SK-N-SH (cell line): ENCODE measurements around the gene KCNQ5. TPM values are rescaled to one million over a fixed set of nuclear protein-coding genes. Genes with fewer than 3 reads are reported as not detected.

Experiments
- CTCF ChIA-PET: fragments of 300-600, 350-600 bp; formaldehyde crosslinking; extraction: SDS; loops from one replicate; lab custom pipeline; 2021; lab: Yijun Ruan, JAX
- POLR2A ChIA-PET: fragments of 350-600 bp; sonication (Branson Sonifier 250); formaldehyde crosslinking; extraction: SDS; loops from one replicate; lab custom pipeline; 2020; ENCODE audit warnings: antibody characterized with exemption, inconsistent platforms; lab: Yijun Ruan, JAX
- DNase-seq: peaks from one replicate; pipeline ENCODE4 v3.0.0; 2012
- H2AFZ ChIP-seq: fragments of 200-600 bp; sonication (generic); 2 replicates; pipeline ENCODE4 v1.8.1; 2016; ENCODE audit warnings: antibody characterized with exemption, mild to moderate bottlenecking, low read depth
- H3F3A ChIP-seq: fragments of 200-600 bp; sonication (generic); replicated peaks from 2 replicates; pipeline ENCODE3; 2016; ENCODE audit warnings: antibody characterized with exemption, mild to moderate bottlenecking; ENCODE audit not compliant: insufficient read depth
- H3K27ac ChIP-seq, 2 experiments: fragments of 200-500 bp in 1 of 2; fragments of 200-600 bp in 1 of 2; sonication (Bioruptor generic) in 1 of 2; sonication (generic), shearing (Covaris generic) in 1 of 2; 2 replicates each; pipeline versions ENCODE4 v1.5.1 to v1.6.1; 2014 to 2016; ENCODE audit warnings: low read depth in 2 of 2, inconsistent platforms in 1 of 2, low read length in 1 of 2, mild to moderate bottlenecking in 1 of 2, mixed read lengths in 1 of 2
- H3K27me3 ChIP-seq: fragments of 200-600 bp; sonication (generic), shearing (Covaris generic); 2 replicates; pipeline ENCODE4 v1.6.1; 2016; ENCODE audit warnings: mixed run types; ENCODE audit not compliant: insufficient read depth
- H3K36me3 ChIP-seq, 2 experiments: fragments of 200-500 bp in 1 of 2; fragments of 200-600 bp in 1 of 2; sonication (Bioruptor generic) in 1 of 2; sonication (generic) in 1 of 2; replicated peaks in 1 of 2; 2 replicates each; pipeline versions ENCODE3 to v1.5.1; 2014 to 2016; ENCODE audit warnings: low read length in 1 of 2, mild to moderate bottlenecking in 1 of 2; ENCODE audit not compliant: insufficient read depth in 2 of 2, control insufficient read depth in 1 of 2
- H3K4me1 ChIP-seq, 2 experiments: fragments of 200-500 bp in 1 of 2; fragments of 200-600 bp in 1 of 2; sonication (Bioruptor generic) in 1 of 2; sonication (generic), shearing (Covaris generic) in 1 of 2; 2 replicates each; pipeline versions ENCODE4 v1.5.1 to v1.6.1; 2014 to 2016; ENCODE audit warnings: low read depth in 1 of 2, low read length in 1 of 2, mixed run types in 1 of 2; ENCODE audit not compliant: insufficient read depth in 2 of 2, control insufficient read depth in 1 of 2
- H3K4me2 ChIP-seq: fragments of 200-600 bp; sonication (generic), shearing (Covaris generic); 2 replicates; pipeline ENCODE4 v1.6.1; 2017; ENCODE audit warnings: mixed run types
- H3K4me3 ChIP-seq, 2 experiments: fragments of 200-500 bp in 1 of 2; fragments of 200-600 bp in 1 of 2; sonication (Bioruptor generic) in 1 of 2; sonication (generic), shearing (Covaris generic) in 1 of 2; 2 replicates each; pipeline versions ENCODE4 v1.5.1 to v1.8.1; 2014 to 2016; ENCODE audit warnings: low read depth in 2 of 2, inconsistent platforms in 1 of 2, low read length in 1 of 2, mild to moderate bottlenecking in 1 of 2, mixed read lengths in 1 of 2, moderate library complexity in 1 of 2
- H3K79me2 ChIP-seq: fragments of 200-600 bp; sonication (generic); 2 replicates; pipeline ENCODE4 v1.8.1; 2017; ENCODE audit warnings: mild to moderate bottlenecking; ENCODE audit not compliant: insufficient read depth
- H3K9ac ChIP-seq: fragments of 200-600 bp; sonication (generic); 2 replicates; pipeline ENCODE4 v1.6.1; 2017; ENCODE audit warnings: mixed run types
- H3K9me2 ChIP-seq: fragments of 200-600 bp; sonication (generic); 2 replicates; pipeline ENCODE4 v1.6.1; 2017; ENCODE audit warnings: mixed run types
- H3K9me3 ChIP-seq: fragments of 200-600 bp; sonication (generic); 2 replicates; pipeline ENCODE4 v1.6.1; 2017; ENCODE audit warnings: mixed run types, mild to moderate bottlenecking, moderate library complexity
- H4K20me1 ChIP-seq: fragments of 200-600 bp; sonication (generic); 2 replicates; pipeline ENCODE4 v1.6.1; 2017; ENCODE audit warnings: mild to moderate bottlenecking, mixed run types; ENCODE audit not compliant: insufficient read depth
- CHD2 ChIP-seq: fragments of 150-350 bp; IDR thresholded peaks from 2 replicates; pipeline ENCODE4 v1.6.1; 2018; ENCODE audit warnings: low read length; ENCODE audit not compliant: partially characterized antibody
- ELF1 ChIP-seq: IDR thresholded peaks from 2 replicates; pipeline ENCODE4 v1.4.0; 2012
- EP300 ChIP-seq, 2 experiments: IDR thresholded peaks; 2 replicates each; pipeline versions ENCODE4 v1.4.0 to v1.6.1; 2012; ENCODE audit warnings: borderline replicate concordance in 1 of 2, low read depth in 1 of 2, low read length in 1 of 2
- FOSL2 ChIP-seq: IDR thresholded peaks from 2 replicates; pipeline ENCODE4 v1.4.0; 2012; ENCODE audit warnings: low read depth, mild to moderate bottlenecking, moderate library complexity, borderline replicate concordance
- JUND ChIP-seq: IDR thresholded peaks from 2 replicates; pipeline ENCODE4 v1.4.0; 2012
- RFX5 ChIP-seq: IDR thresholded peaks from 2 replicates; pipeline ENCODE4 v1.6.1; 2012; ENCODE audit warnings: mild to moderate bottlenecking, improper control_type of control experiment, low read length
- SMC3 ChIP-seq: IDR thresholded peaks from 2 replicates; pipeline ENCODE4 v1.6.1; 2012; ENCODE audit warnings: low read depth, low read length, improper control_type of control experiment
- TAF1 ChIP-seq: IDR thresholded peaks from 2 replicates; pipeline ENCODE4 v1.6.1; 2012; ENCODE audit warnings: low read depth, mild to moderate bottlenecking, low read length, moderate library complexity, borderline replicate concordance
- TCF12 ChIP-seq: IDR thresholded peaks from 2 replicates; pipeline ENCODE4 v1.4.0; 2012
- TEAD4 ChIP-seq: IDR thresholded peaks from 2 replicates; pipeline ENCODE4 v1.4.0; 2012; ENCODE audit warnings: mild to moderate bottlenecking, borderline replicate concordance; ENCODE audit not compliant: insufficient read depth
- YY1 ChIP-seq: IDR thresholded peaks from 2 replicates; pipeline ENCODE4 v1.4.0; 2012; ENCODE audit warnings: low read depth, mild to moderate bottlenecking
- WGBS: methylation state at CpG from one replicate; pipeline ENCODE4 v1.1.6; 2017; ENCODE audit warnings: low lambda C conversion rate; 5-methylcytosine and 5-hydroxymethylcytosine counted together
- polyA plus RNA-seq, 3 experiments: library from polyadenylated mRNA; depleted of rRNA; stranded (reverse); fragments of >200 nt; gene quantifications; 2 replicates each; pipeline ENCODE4 v1.2.3, GENCODE V29; 2012
- TF ChIP-seq, protein P1 (sequence below): fragments of 150-350 bp; IDR thresholded peaks from 2 replicates; pipeline ENCODE4 v1.6.1; 2017; ENCODE audit warnings: antibody characterized with exemption, low read length, low read depth, borderline replicate concordance
- TF ChIP-seq, protein P2 (sequence below): fragments of 150-350 bp; IDR thresholded peaks from 2 replicates; pipeline ENCODE4 v1.6.1; 2016; ENCODE audit warnings: mild to moderate bottlenecking, low read depth, low read length
- TF ChIP-seq, protein P3 (sequence below): fragments of 200-600 bp; sonication (generic); IDR thresholded peaks from 2 replicates; pipeline ENCODE4 v1.6.1; 2017; ENCODE audit warnings: antibody characterized with exemption, mild to moderate bottlenecking, moderate library complexity
- TF ChIP-seq, protein P4 (sequence below): IDR thresholded peaks from 2 replicates; pipeline ENCODE4; 2012

The KCNQ5 gene
- polyA plus RNA-seq, 1 of the 3 experiments (the other 2 are of a cell fraction) = 3.2 TPM

DNA sequence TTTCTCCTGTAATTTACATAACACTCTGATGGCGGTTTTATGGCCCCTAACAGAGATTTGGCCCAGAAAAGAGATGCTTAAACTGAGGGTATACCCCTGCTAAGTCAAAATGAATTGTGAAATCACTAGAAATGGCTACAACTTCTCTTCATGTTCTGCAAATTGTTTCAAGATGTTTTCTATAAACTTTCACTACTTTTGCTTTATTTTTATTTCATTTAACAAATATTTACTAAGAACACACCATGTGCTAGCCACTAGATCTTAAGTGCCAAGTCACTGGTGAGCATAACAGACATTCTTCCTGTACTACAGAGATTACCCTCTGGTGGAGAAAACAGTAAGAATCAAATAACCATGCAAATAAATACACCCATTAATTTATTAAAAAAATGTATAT, 87.6 kb downstream of the KCNQ5 start (continued):
- TF ChIP-seq EP300 (IDR thresholded peaks at IDR 0.05; ENCODE audit: borderline replicate concordance in 1 of 2, low read depth in 1 of 2, low read length in 1 of 2) = no peak
- TF ChIP-seq RFX5 = no peak
- TF ChIP-seq TAF1 = no peak

DNA sequence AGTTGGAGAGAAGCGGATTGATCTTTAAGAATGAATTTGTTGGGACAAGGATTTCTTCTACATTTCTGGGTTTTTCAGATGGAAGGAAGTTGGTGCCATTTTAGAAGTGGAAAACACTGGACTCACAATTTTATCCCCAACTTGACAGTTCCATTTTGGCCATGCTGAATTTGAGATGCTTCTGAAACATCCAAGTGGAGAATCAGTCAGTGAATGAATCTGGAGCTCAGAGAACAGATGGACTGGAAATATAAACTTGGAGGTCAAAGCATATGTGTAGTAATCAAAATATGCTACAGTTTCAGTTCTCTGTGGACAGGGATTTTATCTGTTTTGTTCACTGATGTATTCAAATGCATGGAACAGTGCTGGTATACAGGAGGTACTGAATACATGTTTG, 89.9 kb downstream of the KCNQ5 start:
- Histone ChIP-seq H3K79me2 (peaks cover 54% of the 10 kb centered on the region), H3K36me3 (peaks cover 0 to 23% of the 10 kb centered on the region in 2 experiments), H2AFZ (no peak overlapping the region), H3K27ac (no peak overlapping the region), H3K9me2 (no peaks in the 10 kb centered on the region), H3K27me3 (no peaks in the 10 kb centered on the region), H3F3A (no peaks in the 10 kb centered on the region), H4K20me1 (no peaks in the 10 kb centered on the region), H3K4me2 (no peak overlapping the region), H3K9ac (no peak overlapping the region), H3K4me3 (no peak overlapping the region), H3K4me1 (0 out of 4 replicates have a peak, but pooled peaks cover 0 to 5% of the 10 kb centered on the region in 2 experiments), H3K9me3 (0 out of 2 replicates have a peak, but pooled peaks cover 8% of the 10 kb centered on the region)
- 100% methylated on average over 1 of the region's 1 CpG for WGBS
- ChIA-PET CTCF (interaction anchor here (1.2 kb wide), 1 partner anchor 10 kb away, joined by 3 read pairs; no protein-coding TSS in a partner anchor), POLR2A (no interaction called here)
- TF ChIP-seq, protein P1, sequence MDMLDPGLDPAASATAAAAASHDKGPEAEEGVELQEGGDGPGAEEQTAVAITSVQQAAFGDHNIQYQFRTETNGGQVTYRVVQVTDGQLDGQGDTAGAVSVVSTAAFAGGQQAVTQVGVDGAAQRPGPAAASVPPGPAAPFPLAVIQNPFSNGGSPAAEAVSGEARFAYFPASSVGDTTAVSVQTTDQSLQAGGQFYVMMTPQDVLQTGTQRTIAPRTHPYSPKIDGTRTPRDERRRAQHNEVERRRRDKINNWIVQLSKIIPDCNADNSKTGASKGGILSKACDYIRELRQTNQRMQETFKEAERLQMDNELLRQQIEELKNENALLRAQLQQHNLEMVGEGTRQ = no peak
- TF ChIP-seq YY1 (no peak), JUND (no peak), ELF1 (no peak), FOSL2 (no peak), EP300 (IDR thresholded peaks at IDR 0.05; ENCODE audit: borderline replicate concordance in 1 of 2, low read depth in 1 of 2, low read length in 1 of 2) (no peak), SMC3 (no peak), TEAD4 (no peak), TCF12 (no peak), CHD2 (no peak)
- TF ChIP-seq, protein P2, sequence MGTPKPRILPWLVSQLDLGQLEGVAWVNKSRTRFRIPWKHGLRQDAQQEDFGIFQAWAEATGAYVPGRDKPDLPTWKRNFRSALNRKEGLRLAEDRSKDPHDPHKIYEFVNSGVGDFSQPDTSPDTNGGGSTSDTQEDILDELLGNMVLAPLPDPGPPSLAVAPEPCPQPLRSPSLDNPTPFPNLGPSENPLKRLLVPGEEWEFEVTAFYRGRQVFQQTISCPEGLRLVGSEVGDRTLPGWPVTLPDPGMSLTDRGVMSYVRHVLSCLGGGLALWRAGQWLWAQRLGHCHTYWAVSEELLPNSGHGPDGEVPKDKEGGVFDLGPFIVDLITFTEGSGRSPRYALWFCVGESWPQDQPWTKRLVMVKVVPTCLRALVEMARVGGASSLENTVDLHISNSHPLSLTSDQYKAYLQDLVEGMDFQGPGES = no peak
- TF ChIP-seq, protein P3, sequence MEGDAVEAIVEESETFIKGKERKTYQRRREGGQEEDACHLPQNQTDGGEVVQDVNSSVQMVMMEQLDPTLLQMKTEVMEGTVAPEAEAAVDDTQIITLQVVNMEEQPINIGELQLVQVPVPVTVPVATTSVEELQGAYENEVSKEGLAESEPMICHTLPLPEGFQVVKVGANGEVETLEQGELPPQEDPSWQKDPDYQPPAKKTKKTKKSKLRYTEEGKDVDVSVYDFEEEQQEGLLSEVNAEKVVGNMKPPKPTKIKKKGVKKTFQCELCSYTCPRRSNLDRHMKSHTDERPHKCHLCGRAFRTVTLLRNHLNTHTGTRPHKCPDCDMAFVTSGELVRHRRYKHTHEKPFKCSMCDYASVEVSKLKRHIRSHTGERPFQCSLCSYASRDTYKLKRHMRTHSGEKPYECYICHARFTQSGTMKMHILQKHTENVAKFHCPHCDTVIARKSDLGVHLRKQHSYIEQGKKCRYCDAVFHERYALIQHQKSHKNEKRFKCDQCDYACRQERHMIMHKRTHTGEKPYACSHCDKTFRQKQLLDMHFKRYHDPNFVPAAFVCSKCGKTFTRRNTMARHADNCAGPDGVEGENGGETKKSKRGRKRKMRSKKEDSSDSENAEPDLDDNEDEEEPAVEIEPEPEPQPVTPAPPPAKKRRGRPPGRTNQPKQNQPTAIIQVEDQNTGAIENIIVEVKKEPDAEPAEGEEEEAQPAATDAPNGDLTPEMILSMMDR = no peak
- TF ChIP-seq, protein P4, sequence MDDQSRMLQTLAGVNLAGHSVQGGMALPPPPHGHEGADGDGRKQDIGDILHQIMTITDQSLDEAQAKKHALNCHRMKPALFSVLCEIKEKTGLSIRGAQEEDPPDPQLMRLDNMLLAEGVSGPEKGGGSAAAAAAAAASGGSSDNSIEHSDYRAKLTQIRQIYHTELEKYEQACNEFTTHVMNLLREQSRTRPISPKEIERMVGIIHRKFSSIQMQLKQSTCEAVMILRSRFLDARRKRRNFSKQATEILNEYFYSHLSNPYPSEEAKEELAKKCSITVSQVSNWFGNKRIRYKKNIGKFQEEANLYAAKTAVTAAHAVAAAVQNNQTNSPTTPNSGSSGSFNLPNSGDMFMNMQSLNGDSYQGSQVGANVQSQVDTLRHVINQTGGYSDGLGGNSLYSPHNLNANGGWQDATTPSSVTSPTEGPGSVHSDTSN = no peak
- DNase-seq = no peak
